Activated CD8-positive, alpha-beta T cell treated with anti-CD3 and anti-CD28 coated beads, Interleukin-2, amount 10 ng/mL, durations not matched to agents 7 days and 5 days (primary cell): ENCODE data around the gene CCL1. TPM values are rescaled to one million over a fixed set of nuclear protein-coding genes. Genes with fewer than 3 reads are reported as not detected.

ENCODE experiments used
- ATAC-seq: fragments of 150-1000 bp; cut with Tn5 transposase; one replicate; pipeline ENCODE4 v1.10.0; 2021; ENCODE audit warnings: moderate library complexity
- CTCF ChIA-PET: fragments of 350-600 bp; sonication (Branson Sonifier 250); formaldehyde crosslinking; loops from one replicate; lab custom pipeline; 2021; ENCODE audit warnings: antibody characterized with exemption; lab: Charles Lee
- POLR2A ChIA-PET: fragments of 350-600 bp; sonication (Branson Sonifier 250); formaldehyde crosslinking; loops from one replicate; lab custom pipeline; 2021; ENCODE audit warnings: antibody characterized with exemption; lab: Charles Lee
- DNase-seq: peaks from one replicate; pipeline ENCODE4 v3.0.0-alpha.2; 2020
- H3K27ac Mint-ChIP-seq: one replicate; pipeline ENCODE4 v1.8.0; 2021; ENCODE audit warnings: mild to moderate bottlenecking, mixed read lengths
- H3K27me3 Mint-ChIP-seq: one replicate; pipeline ENCODE4 v1.8.0; 2021; ENCODE audit warnings: low read depth, mixed read lengths
- H3K36me3 Mint-ChIP-seq: one replicate; pipeline ENCODE4 v1.8.0; 2021; ENCODE audit warnings: low read depth, mixed read lengths
- H3K4me1 Mint-ChIP-seq: one replicate; pipeline ENCODE4 v1.8.0; 2021; ENCODE audit warnings: low read depth, mixed read lengths
- H3K4me3 Mint-ChIP-seq: one replicate; pipeline ENCODE4 v1.8.0; 2021; ENCODE audit warnings: mild to moderate bottlenecking, mixed read lengths
- H3K9me3 Mint-ChIP-seq: one replicate; pipeline ENCODE4 v1.8.0; 2022; ENCODE audit warnings: mixed read lengths; ENCODE audit not compliant: insufficient read depth
- total RNA-seq, 2 experiments: library from RNA; stranded (reverse); gene quantifications; one replicate each; pipeline ENCODE4 v1.2.3, GENCODE V29; 2021

CCL1 gene, protein sequence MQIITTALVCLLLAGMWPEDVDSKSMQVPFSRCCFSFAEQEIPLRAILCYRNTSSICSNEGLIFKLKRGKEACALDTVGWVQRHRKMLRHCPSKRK
- total RNA-seq: not detected

- no peak for DNase-seq
- Mint-ChIP-seq H3K27ac (no peak within 1 kb of the TSS), H3K36me3 (no peaks in the 10 kb centered on the region), H3K27me3 (peaks cover 30% of the 10 kb centered on the region), H3K9me3 (no peaks in the 10 kb centered on the region), H3K4me1 (peaks cover 60% of the 10 kb centered on the region), H3K4me3 (no peak within 1 kb of the TSS)
- CTCF ChIA-PET: interaction anchor here (2.9 to 6.9 kb wide), 14 partner anchors 8 to 192 kb away, joined by 12 to 313 read pairs (median 42); no protein-coding TSS in a partner anchor
- no peak for ATAC-seq
- POLR2A ChIA-PET: no interaction called here
These were observed at the start of gene CCL1 for GRCh38 chr17:34363183-34363661. CCL1 (minus strand) TSS chr17:34363233; CDS start chr17:34363161, 72 bp downstream.

GRCh38 chr17:34412534-34412933, 49.5 kb upstream of the CCL1 start:
- Mint-ChIP-seq H3K9me3 (no peaks in the 10 kb centered on the region), H3K27me3 (peaks cover 44% of the 10 kb centered on the region), H3K27ac (no peak overlapping the region), H3K4me1 (peaks cover 8% of the 10 kb centered on the region), H3K36me3 (no peaks in the 10 kb centered on the region), H3K4me3 (no peak overlapping the region)
- ChIA-PET POLR2A (no interaction called here), CTCF (interaction anchor here (1.8 to 3.8 kb wide), 4 partner anchors 8 to 212 kb away, joined by 5 to 19 read pairs (median 11); partner anchors contain the start of gene CCL1)
- ATAC-seq: no peak
- no peak for DNase-seq

- Mint-ChIP-seq H3K9me3 (no peaks in the 10 kb centered on the region), H3K27ac (no peak overlapping the region), H3K27me3 (peaks cover 45% of the 10 kb centered on the region), H3K4me1 (peaks cover 8% of the 10 kb centered on the region), H3K36me3 (no peaks in the 10 kb centered on the region), H3K4me3 (no peak overlapping the region)
- DNase-seq (no peak), ATAC-seq (no peak)
- CTCF ChIA-PET: interaction anchor here (1.8 to 3.8 kb wide), 4 partner anchors 8 to 211 kb away, joined by 5 to 19 read pairs (median 11); partner anchors contain the start of gene CCL1
- POLR2A ChIA-PET: no interaction called here
These were observed 48.8 kb upstream of the CCL1 start for GRCh38 chr17:34411646-34412421.

DNA sequence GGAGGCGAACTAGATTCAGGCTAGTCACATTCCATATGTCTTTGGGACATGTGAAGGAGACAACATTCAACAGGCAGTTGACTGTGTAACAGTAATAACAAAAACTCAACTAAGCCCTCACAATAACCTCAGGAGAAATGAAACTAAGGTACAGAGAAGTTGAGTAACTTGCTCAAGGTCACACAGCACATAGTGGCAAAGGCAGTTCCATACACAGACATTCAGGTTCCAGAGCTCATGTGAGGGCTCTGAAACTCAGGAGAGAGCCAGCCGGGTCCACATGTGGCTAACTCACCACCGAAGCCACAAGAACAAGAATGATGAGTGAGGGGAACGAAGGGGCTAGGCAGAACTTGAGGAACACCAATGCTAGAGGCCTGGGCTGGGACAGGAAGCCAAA, 46.3 kb upstream of the CCL1 start:
- H3K9me3 Mint-ChIP-seq: no peaks in the 10 kb centered on the region
- CTCF ChIA-PET: interaction anchor here (3.8 kb wide), 1 partner anchor 48 kb away, joined by 16 read pairs; the partner anchor contains the start of gene CCL1
- H3K4me3 Mint-ChIP-seq: no peak overlapping the region
- peaks cover 8% of the 10 kb centered on the region for H3K4me1 Mint-ChIP-seq
- peaks cover 44% of the 10 kb centered on the region for H3K27me3 Mint-ChIP-seq
- DNase-seq (no peak), ATAC-seq (no peak)
- POLR2A ChIA-PET: no interaction called here
- no peaks in the 10 kb centered on the region for H3K36me3 Mint-ChIP-seq
- no peak overlapping the region for H3K27ac Mint-ChIP-seq

DNA sequence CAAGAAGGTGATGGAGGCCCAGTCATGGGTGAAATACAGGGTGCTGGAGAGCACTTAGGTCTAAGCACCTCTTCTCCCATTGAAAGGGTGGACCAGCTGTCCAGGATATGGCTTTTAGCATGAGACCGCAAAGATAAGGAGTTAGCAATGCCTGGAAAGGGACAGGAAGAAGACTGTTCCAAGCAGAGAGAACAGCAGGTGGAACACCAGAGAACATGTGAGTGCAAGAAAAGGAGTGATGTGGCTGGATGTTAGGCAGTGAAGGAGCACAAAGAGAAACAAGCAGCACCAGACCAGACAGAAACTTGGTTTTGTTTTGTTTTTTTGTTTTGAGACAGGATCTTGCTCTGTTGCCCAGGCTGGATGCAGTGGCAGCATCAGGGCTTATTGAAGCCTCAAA, 45.4 kb upstream of the CCL1 start:
- Mint-ChIP-seq H3K27ac (no peak overlapping the region), H3K27me3 (peaks cover 37% of the 10 kb centered on the region), H3K36me3 (no peaks in the 10 kb centered on the region), H3K4me3 (no peak overlapping the region), H3K9me3 (no peaks in the 10 kb centered on the region), H3K4me1 (peaks cover 3% of the 10 kb centered on the region)
- CTCF ChIA-PET: interaction anchor here (0.8 to 1.6 kb wide), 2 partner anchors 12 to 46 kb away, joined by 3 to 6 read pairs; no protein-coding TSS in a partner anchor
- POLR2A ChIA-PET: no interaction called here
- ATAC-seq (no peak), DNase-seq (no peak)

DNA sequence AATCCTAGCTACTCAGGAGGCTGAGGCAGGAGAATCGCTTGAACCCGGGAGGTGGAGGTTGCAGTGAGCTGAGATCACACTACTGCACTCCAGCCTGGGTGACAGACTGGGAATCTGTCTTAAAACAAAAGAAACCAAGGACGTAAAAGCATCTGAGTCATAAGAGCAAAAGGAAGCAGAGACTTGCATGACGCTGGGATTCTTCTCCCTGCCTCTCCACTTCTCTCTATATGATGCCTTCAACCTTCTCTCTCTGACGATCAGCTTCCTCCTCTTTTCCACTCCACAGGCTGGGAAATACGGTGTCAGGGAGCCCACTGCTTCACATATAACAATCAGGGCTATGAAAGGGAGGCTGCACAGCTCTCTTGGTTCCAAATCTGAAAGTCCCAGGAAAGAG, 43.2 kb upstream of the CCL1 start:
- no peak for ATAC-seq

GRCh38 chr17:34403006-34403405, 40.0 kb upstream of the CCL1 start:
- H3K4me1 Mint-ChIP-seq: peaks cover 27% of the 10 kb centered on the region
- no peak overlapping the region for H3K4me3 Mint-ChIP-seq
- no peak for DNase-seq
- no peak overlapping the region for H3K27ac Mint-ChIP-seq
- peaks cover 14% of the 10 kb centered on the region for H3K27me3 Mint-ChIP-seq
- no peak for ATAC-seq
- ChIA-PET CTCF (interaction anchor here (3.2 kb wide), 1 partner anchor 42 kb away, joined by 13 read pairs; no protein-coding TSS in a partner anchor), POLR2A (no interaction called here)
- H3K36me3 Mint-ChIP-seq: no peaks in the 10 kb centered on the region
- no peaks in the 10 kb centered on the region for H3K9me3 Mint-ChIP-seq

More for the DNA sequence above, 43.2 kb upstream of the CCL1 start:
- ChIA-PET POLR2A (no interaction called here), CTCF (interaction anchor here (1.0 to 1.3 kb wide), 2 partner anchors 23 to 44 kb away, joined by 3 to 4 read pairs; no protein-coding TSS in a partner anchor)
- Mint-ChIP-seq H3K4me1 (no peaks in the 10 kb centered on the region), H3K36me3 (no peaks in the 10 kb centered on the region), H3K9me3 (no peaks in the 10 kb centered on the region), H3K27ac (no peak overlapping the region), H3K4me3 (no peak overlapping the region), H3K27me3 (peaks cover 31% of the 10 kb centered on the region)
- no peak for DNase-seq

DNA sequence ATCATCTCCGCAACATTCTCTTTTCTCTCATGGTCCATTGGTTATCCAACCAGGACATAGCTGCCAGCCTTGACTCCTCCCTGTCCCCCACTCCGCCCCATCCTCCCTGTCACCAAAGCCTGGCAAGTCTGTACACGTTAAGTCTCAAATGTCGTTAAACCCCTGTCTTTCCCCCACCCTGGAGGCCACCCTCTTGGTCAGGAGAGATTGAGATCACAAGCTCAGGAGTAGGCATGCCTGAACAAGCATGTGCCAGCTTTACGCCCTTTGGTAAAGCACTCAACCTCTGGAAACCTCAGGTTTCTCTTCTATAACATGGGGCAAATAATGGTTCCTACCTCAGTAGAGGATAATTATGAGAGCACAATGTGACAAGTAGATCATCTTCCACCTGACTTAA, 38.1 kb upstream of the CCL1 start:
- H3K36me3 Mint-ChIP-seq: no peaks in the 10 kb centered on the region
- ChIA-PET CTCF (interaction anchor here (0.7 to 6.1 kb wide), 4 partner anchors 14 to 40 kb away, joined by 3 to 70 read pairs (median 4); partner anchors contain the start of gene CCL1), POLR2A (no interaction called here)
- peaks cover 15% of the 10 kb centered on the region for H3K27me3 Mint-ChIP-seq
- H3K4me3 Mint-ChIP-seq: no peak overlapping the region
- no peaks in the 10 kb centered on the region for H3K9me3 Mint-ChIP-seq
- H3K4me1 Mint-ChIP-seq: peaks cover 37% of the 10 kb centered on the region
- H3K27ac Mint-ChIP-seq: no peak overlapping the region
- ATAC-seq: no peak
- DNase-seq: no peak

- peaks cover 17% of the 10 kb centered on the region for H3K27me3 Mint-ChIP-seq
- H3K4me3 Mint-ChIP-seq: no peak overlapping the region
- no peak overlapping the region for H3K27ac Mint-ChIP-seq
- no peaks in the 10 kb centered on the region for H3K9me3 Mint-ChIP-seq
- H3K4me1 Mint-ChIP-seq: peaks cover 37% of the 10 kb centered on the region
- ATAC-seq (no peak), DNase-seq (no peak)
- H3K36me3 Mint-ChIP-seq: no peaks in the 10 kb centered on the region
- ChIA-PET POLR2A (interaction anchor here (1.4 kb wide), 1 partner anchor 21 kb away, joined by 4 read pairs; no protein-coding TSS in a partner anchor), CTCF (interaction anchor here (0.7 to 6.1 kb wide), 6 partner anchors 13 to 39 kb away, joined by 3 to 70 read pairs (median 4); partner anchors contain the start of gene CCL1)
These were observed 37.4 kb upstream of the CCL1 start for GRCh38 chr17:34400301-34400931.

DNA sequence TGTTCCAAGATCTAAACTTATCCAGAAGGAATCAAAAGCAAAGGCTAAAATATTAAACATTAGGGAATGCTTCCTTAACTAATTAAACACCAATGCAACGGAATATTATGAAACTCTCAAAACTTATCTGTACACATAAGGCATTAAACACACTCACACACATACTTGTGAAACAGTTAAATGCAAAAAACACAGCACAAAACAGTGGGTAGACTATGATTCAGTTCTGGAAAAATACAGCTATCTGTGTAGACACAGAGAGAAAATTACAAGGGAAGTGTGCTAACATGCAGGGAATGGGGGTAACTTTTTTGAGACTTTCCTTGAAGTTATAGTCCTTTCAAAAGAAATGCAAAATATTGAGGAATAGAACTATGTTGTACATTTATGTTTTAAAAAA, 36.7 kb upstream of the CCL1 start:
- no peak overlapping the region for H3K4me3 Mint-ChIP-seq
- H3K9me3 Mint-ChIP-seq: no peaks in the 10 kb centered on the region
- no peak overlapping the region for H3K27ac Mint-ChIP-seq
- H3K4me1 Mint-ChIP-seq: peaks cover 37% of the 10 kb centered on the region
- H3K27me3 Mint-ChIP-seq: peaks cover 24% of the 10 kb centered on the region
- DNase-seq (no peak), ATAC-seq (no peak)
- no peaks in the 10 kb centered on the region for H3K36me3 Mint-ChIP-seq
- ChIA-PET CTCF (interaction anchor here (0.8 to 6.1 kb wide), 12 partner anchors 12 to 198 kb away, joined by 3 to 70 read pairs (median 4); partner anchors contain the start of gene CCL1), POLR2A (interaction anchor here (1.4 to 1.6 kb wide), 2 partner anchors 10 to 20 kb away, joined by 4 to 5 read pairs; no protein-coding TSS in a partner anchor)

- peak overlapping the region; percentile 47 for H3K27ac Mint-ChIP-seq
- ChIA-PET CTCF (interaction anchor here (1.1 to 6.1 kb wide), 12 partner anchors 11 to 197 kb away, joined by 3 to 70 read pairs (median 6); partner anchors contain the start of gene CCL1), POLR2A (interaction anchor here (1.4 to 1.6 kb wide), 2 partner anchors 10 to 19 kb away, joined by 4 to 5 read pairs; no protein-coding TSS in a partner anchor)
- H3K36me3 Mint-ChIP-seq: no peaks in the 10 kb centered on the region
- H3K4me1 Mint-ChIP-seq: peaks cover 37% of the 10 kb centered on the region
- ATAC-seq (peak; percentile 42), DNase-seq (no peak)
- H3K4me3 Mint-ChIP-seq: no peak overlapping the region
- peaks cover 26% of the 10 kb centered on the region for H3K27me3 Mint-ChIP-seq
- H3K9me3 Mint-ChIP-seq: no peaks in the 10 kb centered on the region
These were observed 36.0 kb upstream of the CCL1 start for GRCh38 chr17:34398990-34399389.
